PC-9 (cell line): ENCODE data around the gene TDP2.
"Not testable (repeated sequence)": the region's sequence is repeated elsewhere in the genome, so short reads cannot be mapped to it uniquely, and the experiment has no call there.

Experiments used
- CTCF ChIP-seq: fragments of 200-600 bp; sonication (generic); conservative IDR thresholded peaks from 2 replicates; pipeline ENCODE4 v1.6.1; 2017; ENCODE audit warnings: mixed run types, antibody characterized with exemption, mild to moderate bottlenecking, moderate library complexity
- EZH2 ChIP-seq: fragments of 200-600 bp; sonication (generic); IDR thresholded peaks from 2 replicates; pipeline ENCODE4 v1.8.0; 2017; ENCODE audit warnings: antibody characterized with exemption, low read depth

GRCh38 chr6:24668066-24668996 lies 1.6 kb upstream of the TDP2 start:
- TF ChIP-seq CTCF, EZH2: not testable (repeated sequence)
